NCI-H2107 (cell line): Measurements from ENCODE around the gene SYNE2.
A peak's percentile ranks its signal among the peaks of the same experiment; 100 is the strongest.
"Not testable (repeated sequence)": the region's sequence is repeated elsewhere in the genome, so short reads cannot be mapped to it uniquely, and the experiment has no call there.

Experiments used
- DNase-seq: peaks from one replicate; lab custom pipeline; 2025; lab: John Stamatoyannopoulos, UW

SYNE2 gene

GRCh38 chr14:64037869-64038745 is 185.3 kb downstream of the SYNE2 start:
- not testable (repeated sequence) for DNase-seq

GRCh38 chr14:64038841-64039542 is 186.2 kb downstream of the SYNE2 start:
- no peak for DNase-seq

- no peak for DNase-seq
These were observed 187.2 kb downstream of the SYNE2 start for GRCh38 chr14:64040044-64040443.

GRCh38 chr14:64043296-64043695 is 190.5 kb downstream of the SYNE2 start:
- not testable (repeated sequence) for DNase-seq

- DNase-seq = no peak
These were observed 192.3 kb downstream of the SYNE2 start for GRCh38 chr14:64045091-64045490.

GRCh38 chr14:64049616-64050381 is 197.0 kb downstream of the SYNE2 start:
- DNase-seq = no peak

- DNase-seq = no peak
These were observed 201.2 kb downstream of the SYNE2 start for GRCh38 chr14:64053694-64054669.

GRCh38 chr14:64059454-64060198 is 206.8 kb downstream of the SYNE2 start:
- DNase-seq = no peak

- no peak for DNase-seq
These were observed 207.4 kb downstream of the SYNE2 start for GRCh38 chr14:64060199-64060545.

GRCh38 chr14:64060648-64061096 is 207.9 kb downstream of the SYNE2 start:
- peak; percentile 15 for DNase-seq

GRCh38 chr14:64061115-64061514 is 208.3 kb downstream of the SYNE2 start:
- no peak for DNase-seq

- no peak for DNase-seq
These were observed 208.9 kb downstream of the SYNE2 start for GRCh38 chr14:64061706-64062105.

- DNase-seq = no peak
These were observed 209.7 kb downstream of the SYNE2 start for GRCh38 chr14:64062381-64063115.

- no peak for DNase-seq
These were observed 211.6 kb downstream of the SYNE2 start for GRCh38 chr14:64064447-64064846.

- no peak for DNase-seq
These were observed 217.0 kb downstream of the SYNE2 start for GRCh38 chr14:64069634-64070359.

- DNase-seq = no peak
These were observed 222.3 kb downstream of the SYNE2 start for GRCh38 chr14:64074961-64075612.

GRCh38 chr14:64075613-64076005 is 222.8 kb downstream of the SYNE2 start:
- no peak for DNase-seq

GRCh38 chr14:64080452-64080851 is 227.6 kb downstream of the SYNE2 start:
- DNase-seq = no peak
